Midbrain (tissue), 1 donor: Measurements from ENCODE around the gene BORA.
"Not testable (repeated sequence)": the region's sequence is repeated elsewhere in the genome, so short reads cannot be mapped to it uniquely, and the experiment has no call there.

Experiments used
- DNase-seq: peaks from one replicate; lab custom pipeline; 2025; lab: John Stamatoyannopoulos, UW

The BORA gene

GRCh38 chr13:72727417-72728289 is at the start of gene BORA, which contains the start of gene MZT1:
BORA (plus strand) TSS chr13:72727923; CDS start chr13:72728941, 1,018 bp downstream.
MZT1 (minus strand) TSS chr13:72727629; CDS start chr13:72727602, 27 bp downstream.
- DNase-seq, result peak; percentile 91

GRCh38 chr13:72678312-72678711 is 49.4 kb upstream of the BORA start:
- no peak for DNase-seq

DNA sequence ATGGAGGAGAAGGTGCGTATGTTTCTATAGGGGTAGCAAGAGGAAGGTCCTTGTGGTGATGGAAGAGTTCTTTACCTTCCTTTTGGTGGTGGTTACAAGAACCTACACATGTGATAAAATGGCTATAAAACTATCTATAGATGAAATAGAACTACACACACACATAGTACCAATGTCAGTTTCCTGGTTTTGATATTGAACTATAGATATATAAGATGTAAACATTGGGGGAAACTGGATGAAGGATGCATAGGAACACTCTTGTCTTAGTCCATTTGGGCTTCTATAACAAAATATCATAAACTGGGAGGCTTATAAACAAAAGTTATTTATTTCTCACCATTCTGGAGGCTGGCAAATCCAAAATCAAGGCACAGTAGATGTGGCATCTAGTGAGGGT is 47.4 kb upstream of the BORA start:
- no peak for DNase-seq

GRCh38 chr13:72686766-72687165 is 41.0 kb upstream of the BORA start:
- no peak for DNase-seq

DNA sequence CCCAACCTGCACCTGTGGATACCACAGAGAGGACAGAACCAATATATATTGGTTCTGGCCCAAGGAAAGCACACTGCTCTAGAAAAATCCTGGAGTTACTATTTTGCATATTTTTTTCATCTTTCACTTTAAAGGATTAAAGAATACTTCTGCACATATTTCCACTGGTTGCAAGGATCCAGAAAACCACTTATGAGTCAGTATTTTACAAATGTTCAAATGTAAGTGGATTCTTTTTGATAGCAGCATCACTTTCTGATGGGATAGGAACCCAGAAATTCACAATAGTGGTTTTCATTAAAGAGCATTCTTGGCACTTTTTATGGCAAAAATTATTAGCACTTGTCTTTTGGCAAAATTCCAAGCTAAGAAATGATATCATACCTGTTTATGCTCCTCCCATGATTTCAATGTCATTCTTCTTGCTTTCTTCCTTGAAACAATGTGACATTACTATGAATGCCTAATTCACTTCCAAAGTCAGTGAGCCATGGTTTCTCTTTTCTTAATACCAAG is 38.5 kb upstream of the BORA start:
- DNase-seq, result no peak

GRCh38 chr13:72692884-72693514 is 34.7 kb upstream of the BORA start:
- no peak for DNase-seq

DNA sequence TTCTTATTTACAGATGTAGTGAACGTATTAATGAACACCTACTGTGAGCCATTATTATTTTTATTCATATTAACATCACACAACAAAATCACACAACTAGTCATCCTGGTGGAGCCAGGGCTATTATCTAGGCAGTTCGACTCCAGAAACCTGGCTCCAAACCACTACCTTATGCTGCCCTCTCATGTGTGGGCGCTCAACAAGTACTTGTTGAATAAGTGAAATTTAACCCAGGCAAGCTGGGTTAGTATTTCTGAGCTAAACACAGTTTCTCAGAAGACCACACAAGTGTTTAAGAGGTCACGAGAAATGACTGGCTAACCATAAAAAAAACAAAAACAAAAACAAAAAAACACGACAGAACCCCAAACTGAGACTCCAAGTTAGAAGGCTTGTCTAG is 33.9 kb upstream of the BORA start:
- DNase-seq, result no peak

DNA sequence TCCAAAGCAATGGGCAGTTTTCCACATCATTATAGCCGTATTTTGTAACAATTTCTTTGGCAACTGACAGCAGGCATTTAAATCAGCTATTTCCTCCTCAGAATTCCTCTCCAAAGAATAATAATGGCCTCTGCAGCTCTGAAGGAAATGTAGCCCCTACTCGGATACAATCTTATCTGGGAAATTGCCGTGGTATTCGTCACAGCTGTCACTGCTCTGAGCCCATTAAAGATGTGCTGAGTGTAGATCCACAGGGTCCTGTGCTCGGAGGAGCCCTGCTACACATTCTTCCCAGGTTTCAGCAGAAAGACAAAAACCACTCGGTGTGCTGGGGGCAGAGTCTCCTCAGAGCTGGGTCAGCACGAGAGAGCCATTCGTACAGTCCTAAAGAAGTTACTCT is 33.4 kb upstream of the BORA start:
- no peak for DNase-seq

DNA sequence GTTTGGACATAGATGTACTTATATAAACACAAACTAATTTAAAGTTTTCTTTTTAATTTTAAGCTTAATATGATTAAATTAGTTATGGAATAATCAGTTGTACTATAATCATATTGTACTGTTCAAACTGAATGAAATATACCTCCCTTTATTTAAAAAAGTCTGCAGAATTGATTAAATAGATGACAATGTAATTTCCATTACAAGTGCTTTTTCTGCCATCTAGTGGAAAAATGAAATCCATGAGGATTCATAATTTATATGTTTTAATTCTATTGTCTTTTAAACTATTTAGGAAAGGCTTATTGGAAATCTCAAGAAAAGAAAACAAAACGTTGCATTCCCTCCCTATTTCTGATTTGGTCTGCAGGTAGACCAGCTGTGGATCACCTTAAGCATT is 31.1 kb upstream of the BORA start:
- DNase-seq, result no peak

DNA sequence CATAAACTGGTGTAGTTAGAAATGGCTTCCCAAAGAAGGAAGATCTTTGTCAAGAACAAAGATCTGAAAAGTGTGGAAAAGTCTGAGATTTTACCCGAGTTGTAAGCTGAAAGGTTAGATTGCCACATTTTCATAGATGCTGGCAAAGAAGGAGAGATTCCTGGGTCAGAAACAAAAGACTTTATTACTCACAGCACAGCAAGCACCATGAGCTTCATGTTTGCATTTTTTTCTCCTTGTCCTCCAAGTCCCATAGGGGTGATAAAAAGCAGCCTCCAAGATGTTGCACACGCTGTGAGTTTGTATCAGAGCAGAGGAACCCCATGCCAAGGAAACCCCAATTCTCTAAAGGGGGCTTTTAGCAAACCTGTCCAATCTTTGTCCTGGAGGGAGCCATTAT is 29.6 kb upstream of the BORA start:
- no peak for DNase-seq

DNA sequence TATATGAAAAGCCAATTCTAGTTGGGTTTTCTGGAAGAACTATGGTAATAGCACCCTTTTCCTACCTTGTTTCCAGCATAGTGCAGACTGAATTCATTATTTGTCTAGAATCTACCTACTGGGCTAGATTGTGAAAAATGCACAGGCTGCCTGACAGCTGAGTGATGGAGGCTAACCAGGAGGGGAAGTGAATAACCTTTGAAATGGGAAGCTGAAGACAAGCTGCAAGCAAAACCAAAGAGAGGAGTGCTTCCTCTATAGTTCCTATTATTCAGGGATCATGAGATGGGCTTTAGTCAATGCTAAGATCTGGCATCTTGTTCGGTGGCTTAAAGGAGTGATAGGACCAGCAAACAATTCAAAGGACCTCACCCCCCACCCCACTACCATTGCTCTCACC is 27.2 kb upstream of the BORA start:
- no peak for DNase-seq

- DNase-seq, result no peak
Observed at GRCh38 chr13:72716776-72717175, 10.9 kb upstream of the BORA start.

DNA sequence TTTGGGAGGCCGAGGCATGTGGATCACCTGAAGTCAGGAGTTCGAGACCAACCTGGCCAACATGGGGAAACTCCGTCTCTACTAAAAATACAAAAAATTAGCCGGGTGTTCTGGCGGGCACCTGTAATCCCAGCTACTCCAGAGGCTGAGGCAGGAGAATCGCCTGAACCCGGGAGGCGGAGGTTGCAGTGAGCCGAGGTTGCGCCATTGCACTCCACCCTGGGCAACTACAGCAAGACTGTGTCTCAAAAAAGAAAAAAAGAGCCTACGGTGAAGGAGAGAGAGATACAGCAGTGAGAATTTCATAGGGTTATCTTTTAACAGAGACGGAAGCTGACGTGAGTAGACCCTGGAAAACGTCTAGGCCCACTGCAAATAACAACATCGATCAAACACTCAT is 1.5 kb upstream of the BORA start:
- not testable (repeated sequence) for DNase-seq

GRCh38 chr13:72726726-72727416 is 852 bp upstream of the BORA start:
- DNase-seq, result no peak

GRCh38 chr13:72728290-72728605 is 525 bp downstream of the BORA start:
- DNase-seq, result no peak

- DNase-seq, result no peak
Observed at GRCh38 chr13:72737033-72737432, 9.3 kb downstream of the BORA start.

GRCh38 chr13:72740015-72740414 is 12.3 kb downstream of the BORA start:
- no peak for DNase-seq

DNA sequence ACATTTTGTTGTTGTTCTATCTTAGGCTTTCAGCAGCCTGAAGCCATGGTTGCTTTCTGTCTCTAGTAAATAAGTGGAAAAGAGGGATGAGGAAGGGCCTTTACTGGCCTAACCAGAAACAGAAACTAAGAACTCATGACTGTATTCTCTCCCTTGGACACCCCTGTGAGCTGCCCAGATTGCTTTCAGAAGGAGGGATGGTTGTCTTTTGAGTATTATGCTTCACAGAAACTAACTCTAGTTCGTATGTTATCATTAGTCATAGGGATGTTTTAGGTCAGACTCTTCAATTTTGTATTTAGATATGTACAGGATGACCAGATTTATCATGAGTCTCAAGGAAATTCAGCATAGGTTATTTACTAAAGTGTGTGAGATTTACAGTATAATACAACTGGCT is 17.5 kb downstream of the BORA start:
- no peak for DNase-seq

GRCh38 chr13:72751220-72751619 is 23.5 kb downstream of the BORA start:
- no peak for DNase-seq

DNA sequence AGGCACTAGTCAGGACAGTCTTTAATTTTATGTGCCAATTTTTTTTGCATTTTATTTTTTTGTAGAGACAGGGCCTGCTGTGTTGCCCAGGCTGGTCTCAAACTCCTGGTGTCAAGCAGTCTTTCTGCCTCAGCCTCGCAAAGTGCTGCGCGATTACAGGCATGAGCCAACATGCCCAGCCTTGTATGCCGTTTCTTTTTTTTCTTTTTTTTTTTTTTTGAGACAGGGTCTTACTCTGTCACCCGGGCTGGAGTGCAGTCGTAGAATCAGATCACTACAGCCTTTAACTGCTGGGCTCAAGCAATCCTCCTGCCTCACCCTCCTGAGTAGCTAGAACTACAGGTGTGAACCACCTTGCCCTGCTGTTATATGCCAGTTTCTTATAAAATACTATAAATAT is 26.4 kb downstream of the BORA start:
- no peak for DNase-seq

DNA sequence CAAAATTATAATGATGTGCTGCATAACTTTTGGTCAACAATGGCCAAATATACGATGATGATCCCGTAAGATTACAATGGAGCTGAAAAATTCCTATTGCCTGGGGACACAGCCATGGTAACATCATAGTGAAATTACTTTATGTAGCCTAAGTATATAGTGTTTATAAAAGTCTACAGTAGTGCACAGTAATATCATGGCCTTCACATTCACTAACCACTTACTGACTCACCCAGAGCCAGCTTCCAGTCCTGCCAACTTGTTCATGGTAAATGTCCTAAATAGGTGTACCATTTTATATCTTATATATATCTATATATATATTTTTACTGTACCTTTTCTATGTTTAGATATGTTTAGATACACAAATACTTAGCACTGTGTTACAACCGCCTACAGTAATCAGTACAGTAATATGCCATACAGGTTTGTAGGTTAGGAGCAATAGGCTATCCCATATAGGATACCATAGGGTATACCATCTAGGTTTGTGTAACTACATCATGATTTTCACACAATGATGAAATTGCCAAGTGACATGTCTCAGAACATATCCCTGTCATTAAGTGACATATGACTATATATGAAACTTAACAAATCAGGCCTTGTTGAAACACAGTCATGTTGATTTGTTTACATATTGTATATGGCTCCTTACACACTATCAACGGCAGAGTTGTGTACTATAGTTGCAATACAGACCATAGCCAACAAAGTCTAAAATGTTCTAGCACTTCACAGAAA is 30.2 kb downstream of the BORA start:
- no peak for DNase-seq

DNA sequence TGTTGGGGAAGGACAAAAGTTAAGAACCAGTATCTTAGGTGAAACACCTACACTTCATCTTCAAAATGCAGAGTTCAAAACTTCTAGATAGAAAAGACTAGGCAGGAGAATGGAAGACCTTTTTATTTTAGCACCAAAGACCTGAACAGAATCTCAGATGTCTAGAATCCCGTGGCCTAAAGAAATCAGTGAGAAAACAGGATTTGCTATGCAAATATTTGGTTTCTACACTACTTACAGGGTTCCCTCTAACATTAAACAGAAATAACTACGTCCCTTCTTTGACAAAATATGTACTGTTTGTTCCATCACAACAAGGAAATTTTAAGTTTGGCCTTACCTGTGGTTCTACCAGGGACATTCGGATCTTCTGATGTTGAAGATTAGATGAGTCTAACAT is 32.5 kb downstream of the BORA start:
- no peak for DNase-seq
